ENCODE measurements around the gene PHC1. TPM values are rescaled to one million over a fixed set of nuclear protein-coding genes. Genes with fewer than 3 reads are reported as not detected.
"Not testable (repeated sequence)": the region's sequence is repeated elsewhere in the genome, so short reads cannot be mapped to it uniquely, and the experiment has no call there.

PHC1 gene
- total RNA-seq, 1 donor from 2014 or later: 12.1 TPM

GRCh38 chr12:8909752-8910151 lies 4.6 kb upstream of the PHC1 start:
- intact Hi-C loops (cut with micrococcal nuclease): loop anchor here (10.0 kb wide), 1 partner anchor 825 kb away; the partner anchor contains the start of gene NECAP1

DNA sequence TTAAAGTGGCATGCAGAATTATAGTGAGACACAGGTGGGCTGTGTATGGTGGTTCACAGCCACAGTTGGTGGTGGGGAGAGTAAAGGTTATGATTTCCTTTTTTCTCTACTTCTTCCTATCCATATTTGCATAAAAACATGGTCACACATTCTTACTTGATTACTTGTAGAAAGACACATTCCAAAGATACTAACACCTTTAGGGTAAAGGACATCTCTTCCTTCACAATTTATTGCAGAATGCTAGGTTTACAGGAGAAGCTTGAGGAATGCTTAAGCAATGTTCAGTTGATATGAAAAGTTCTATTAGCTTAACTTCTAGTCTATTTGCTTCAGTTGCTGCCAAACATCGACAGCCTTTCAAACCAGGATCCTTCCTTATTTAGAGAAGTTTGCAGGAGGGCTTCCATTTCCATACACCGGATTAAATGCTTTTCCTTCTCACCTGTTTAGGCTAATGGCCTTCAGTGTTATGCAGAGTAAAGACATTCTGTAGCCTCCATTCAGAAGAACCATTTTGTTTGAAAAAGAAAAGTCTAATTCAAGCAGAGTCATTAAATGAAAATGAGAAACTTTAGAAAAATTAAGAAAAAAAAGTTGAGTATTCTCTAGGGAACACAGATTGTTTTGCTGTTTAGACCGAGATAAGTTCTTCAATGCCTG lies 2.6 kb upstream of the PHC1 start:
- intact Hi-C loops (cut with micrococcal nuclease): loop anchor here (10.0 kb wide), 1 partner anchor 827 kb away; the partner anchor contains the start of gene NECAP1

GRCh38 chr12:8912914-8913313 lies 1.4 kb upstream of the PHC1 start:
- intact Hi-C loops (cut with micrococcal nuclease): loop anchor here (1.0 to 10.0 kb wide), 2 partner anchors 112 to 828 kb away; partner anchors contain the start of gene NECAP1

DNA sequence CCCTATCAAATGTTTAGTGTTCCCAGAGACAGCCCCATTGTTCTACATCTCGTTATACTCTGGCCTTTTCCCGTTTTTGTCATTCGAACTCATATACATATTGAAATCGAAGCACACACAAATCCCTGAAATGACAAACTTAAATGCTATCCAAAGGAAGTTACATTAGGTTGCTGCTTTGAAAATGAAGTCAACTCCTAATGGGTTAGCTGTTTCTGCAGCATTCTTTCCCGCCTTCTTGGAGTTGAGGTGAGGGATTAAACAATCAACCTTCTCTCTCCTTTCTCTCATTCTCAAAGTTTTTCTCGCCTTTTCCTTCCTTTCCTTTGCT lies 642 bp upstream of the PHC1 start:
- intact Hi-C loops (cut with micrococcal nuclease): loop anchor here (1.0 to 10.0 kb wide), 6 partner anchors 36 to 829 kb away; partner anchors contain the start of genes M6PR and NECAP1

DNA sequence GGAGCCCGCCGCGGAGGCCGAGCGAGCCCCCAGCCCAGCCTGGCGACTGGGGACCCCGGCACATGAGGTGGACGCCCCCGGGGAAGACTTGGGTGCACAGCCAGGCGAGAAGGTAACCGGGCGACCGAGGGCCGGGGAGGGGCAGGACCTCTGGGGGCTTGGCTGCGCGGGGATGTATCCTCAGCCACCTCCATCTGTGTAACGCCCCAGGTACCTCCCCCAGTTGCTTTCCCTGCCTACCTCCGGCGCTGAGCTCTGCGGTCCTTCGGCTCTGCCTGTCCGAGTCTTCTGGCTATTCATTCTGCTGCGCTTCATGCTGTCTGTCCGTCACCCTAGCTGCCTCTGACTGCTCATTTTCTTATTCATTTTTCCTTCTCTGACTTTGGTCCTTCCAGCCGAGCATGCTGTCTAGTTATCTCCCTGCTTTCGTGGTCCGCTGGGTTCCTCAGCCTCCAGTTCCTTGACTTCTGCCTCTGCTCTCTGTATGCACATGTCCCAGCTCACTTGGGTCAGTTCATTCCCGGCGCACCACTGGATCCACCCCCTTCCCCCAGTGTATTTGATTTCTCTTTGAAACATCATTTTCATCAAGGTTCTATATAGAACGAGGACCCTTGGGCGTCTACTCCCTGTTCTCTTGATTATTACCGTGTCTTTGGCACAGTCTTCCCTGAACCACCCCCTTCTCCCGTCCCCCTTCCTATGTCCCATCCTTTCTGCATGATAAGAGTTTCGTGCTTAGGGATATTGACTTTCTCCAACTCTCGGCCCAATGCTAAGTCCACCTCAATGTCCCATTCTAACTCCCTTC lies 612 bp downstream of the PHC1 start:
- intact Hi-C loops (cut with micrococcal nuclease): loop anchor here (1.0 to 10.0 kb wide), 5 partner anchors 34 to 830 kb away; partner anchors contain the start of genes M6PR and NECAP1

DNA sequence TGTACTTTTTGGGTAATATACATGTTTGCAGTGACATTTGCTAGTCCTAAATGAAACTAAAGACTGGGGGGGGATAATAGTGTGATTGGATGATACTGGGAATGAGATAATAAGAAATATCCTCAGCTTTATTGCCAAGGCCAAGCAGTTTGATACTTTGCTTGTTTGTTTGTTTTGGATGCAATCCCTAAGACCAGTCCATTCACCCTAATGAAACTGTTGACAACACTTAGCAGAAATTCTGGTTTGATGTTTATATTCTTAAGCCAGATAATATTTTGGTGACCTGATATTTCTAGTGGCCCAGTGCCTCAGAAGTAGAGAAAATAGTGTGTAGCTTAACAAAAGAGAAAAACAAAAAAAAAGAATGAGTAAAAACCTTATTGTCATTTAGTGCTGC lies 1.8 kb downstream of the PHC1 start:
- intact Hi-C loops (cut with micrococcal nuclease): loop anchor here (10.0 kb wide), 1 partner anchor 831 kb away; the partner anchor contains the start of gene NECAP1

- intact Hi-C loops (cut with micrococcal nuclease): loop anchor here (10.0 kb wide), 1 partner anchor 832 kb away; the partner anchor contains the start of gene NECAP1
Observed at GRCh38 chr12:8917031-8917430, 2.7 kb downstream of the PHC1 start.

- intact Hi-C loops (cut with micrococcal nuclease): loop anchor here (10.0 kb wide), 1 partner anchor 833 kb away; the partner anchor contains the start of gene NECAP1
Observed at GRCh38 chr12:8917751-8918150, 3.4 kb downstream of the PHC1 start.

DNA sequence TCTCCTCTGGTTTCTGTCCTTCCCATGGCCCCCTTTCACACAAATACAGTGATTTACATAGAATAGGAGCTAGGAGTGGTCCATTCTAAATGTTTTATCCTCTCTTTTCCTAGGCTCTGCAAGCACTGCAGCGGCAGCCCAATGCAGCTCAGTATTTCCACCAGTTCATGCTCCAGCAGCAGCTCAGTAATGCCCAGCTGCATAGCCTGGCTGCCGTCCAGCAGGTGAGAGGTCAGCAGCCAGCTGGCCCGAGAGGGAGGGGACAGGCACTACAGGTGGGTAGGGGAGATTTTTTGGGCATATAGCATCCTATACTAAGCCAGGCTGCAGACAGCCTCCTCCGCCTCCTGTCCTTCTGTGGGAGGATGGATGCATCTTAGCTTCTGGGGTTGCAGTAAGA lies 5.3 kb downstream of the PHC1 start:
- intact Hi-C loops (cut with micrococcal nuclease): loop anchor here (10.0 kb wide), 1 partner anchor 835 kb away; the partner anchor contains the start of gene NECAP1

GRCh38 chr12:8922544-8922943 lies 8.2 kb downstream of the PHC1 start:
- intact Hi-C loops (cut with micrococcal nuclease): no loop called here

- intact Hi-C loops (cut with micrococcal nuclease): not testable (repeated sequence)
Observed at GRCh38 chr12:8930655-8931323, 16.5 kb downstream of the PHC1 start.

DNA sequence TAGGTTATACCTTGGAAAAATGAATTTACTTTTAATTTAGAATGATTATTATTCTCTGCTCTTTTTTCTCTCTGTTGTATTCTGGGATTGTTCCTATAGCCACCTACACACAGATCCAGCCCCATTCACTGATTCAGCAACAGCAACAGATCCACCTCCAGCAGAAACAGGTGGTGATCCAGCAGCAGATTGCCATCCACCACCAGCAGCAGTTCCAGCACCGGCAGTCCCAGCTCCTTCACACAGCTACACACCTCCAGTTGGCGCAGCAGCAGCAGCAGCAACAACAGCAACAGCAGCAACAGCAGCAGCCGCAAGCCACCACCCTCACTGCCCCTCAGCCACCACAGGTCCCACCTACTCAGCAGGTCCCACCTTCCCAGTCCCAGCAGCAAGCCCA lies 18.2 kb downstream of the PHC1 start:
- intact Hi-C loops (cut with micrococcal nuclease): not testable (repeated sequence)

GRCh38 chr12:8934080-8934479 lies 19.8 kb downstream of the PHC1 start:
- intact Hi-C loops (cut with micrococcal nuclease): not testable (repeated sequence)

DNA sequence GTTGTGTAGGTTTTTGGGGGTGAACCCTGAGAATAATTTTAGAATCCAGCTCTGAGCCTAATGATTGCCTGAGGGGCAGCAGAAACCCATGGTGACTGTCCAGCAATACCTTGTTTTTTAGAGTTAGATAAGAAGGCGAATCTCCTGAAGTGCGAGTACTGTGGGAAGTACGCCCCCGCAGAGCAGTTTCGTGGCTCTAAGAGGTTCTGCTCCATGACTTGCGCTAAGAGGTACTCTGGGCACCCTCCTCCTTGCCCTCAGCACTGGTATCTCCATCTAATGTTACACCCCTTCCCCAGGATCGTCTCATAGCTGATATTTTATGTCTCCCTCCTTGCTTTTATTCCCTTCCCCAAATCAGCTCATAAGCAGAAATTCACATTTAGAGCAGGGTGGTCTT lies 22.4 kb downstream of the PHC1 start:
- intact Hi-C loops (cut with micrococcal nuclease): no loop called here

GRCh38 chr12:8937842-8938442 lies 23.6 kb downstream of the PHC1 start:
- intact Hi-C loops (cut with micrococcal nuclease): not testable (repeated sequence)

GRCh38 chr12:8941691-8942478 lies 27.6 kb downstream of the PHC1 start:
- intact Hi-C loops (cut with micrococcal nuclease): no loop called here

DNA sequence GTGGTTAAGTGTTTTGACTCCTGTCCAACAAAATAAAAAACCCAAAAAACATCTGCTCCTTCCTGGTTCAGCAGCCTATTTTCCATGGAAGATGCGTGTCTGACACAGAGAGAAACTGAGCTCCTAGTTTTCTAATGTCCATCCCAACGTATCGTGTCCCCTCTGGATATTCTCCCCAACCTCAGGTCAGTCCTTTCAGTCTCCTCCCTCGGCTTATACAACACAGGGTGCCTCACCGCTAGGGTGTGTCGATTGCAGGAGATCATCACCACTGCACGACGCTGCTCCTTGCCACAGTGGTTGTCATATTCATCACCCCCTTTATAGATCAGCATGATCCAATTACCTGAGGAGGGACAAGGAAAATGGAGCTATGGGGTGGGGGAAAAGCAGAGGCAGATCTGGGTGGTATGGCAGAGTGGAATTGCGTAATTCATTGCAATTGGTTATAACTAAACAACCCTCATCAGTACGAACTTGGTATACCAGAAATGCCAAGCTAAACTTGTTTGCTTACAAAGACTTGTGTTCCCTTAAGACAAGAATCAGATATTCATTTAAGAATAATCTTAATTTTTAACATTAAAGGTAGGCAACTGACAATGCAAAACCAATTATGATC lies 29.4 kb downstream of the PHC1 start:
- intact Hi-C loops (cut with micrococcal nuclease): no loop called here

- intact Hi-C loops (cut with micrococcal nuclease): loop anchor here (5.0 kb wide), 1 partner anchor 264 kb away; no protein-coding TSS in a partner anchor
Observed at GRCh38 chr12:8946733-8947132, 32.4 kb downstream of the PHC1 start.

DNA sequence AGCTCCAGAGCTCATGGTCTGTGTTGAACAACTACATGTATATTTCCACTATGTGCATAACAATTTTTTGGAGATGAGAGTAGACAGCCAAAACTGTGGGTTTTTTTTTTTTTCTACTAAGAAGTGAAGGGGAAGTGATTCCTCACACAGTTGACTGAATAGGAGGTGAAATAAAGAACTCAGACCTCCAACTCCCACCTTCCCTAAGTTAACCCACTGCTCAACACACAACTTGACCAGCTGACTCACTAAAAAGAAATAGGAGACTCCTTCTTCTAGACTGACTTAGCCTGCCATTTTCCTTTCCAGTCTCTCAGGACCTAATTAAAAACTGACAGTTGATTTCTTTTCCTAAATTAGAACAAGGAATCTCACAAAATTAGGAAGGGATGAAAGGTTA lies 33.4 kb downstream of the PHC1 start:
- intact Hi-C loops (cut with micrococcal nuclease): loop anchor here (5.0 kb wide), 1 partner anchor 265 kb away; no protein-coding TSS in a partner anchor

Data from T-helper 1 cell treated with Interleukin-12 subunit alpha and Interleukin-12 subunit beta and Interleukin-4 antibody, amounts not matched to agents 30 ng/mL and 1 ng/mL, for 36 hours (primary cell).